Lower leg skin (tissue), 3 donors: Measurements from ENCODE around the gene DPYSL5.
"Not testable (repeated sequence)": the region's sequence is repeated elsewhere in the genome, so short reads cannot be mapped to it uniquely, and the experiment has no call there.

Experiments
- POLR2A ChIP-seq, 2 donors: fragments of 450-650 bp; IDR thresholded peaks; one replicate each; pipeline ENCODE4 v1.6.1; 2016 to 2017; ENCODE audit warnings: antibody characterized with exemption in 2 of 2, mild to moderate bottlenecking in 1 of 2, moderate library complexity in 1 of 2
- TF ChIP-seq, protein P1 (sequence below), 3 donors: fragments of 450-650 bp; IDR thresholded peaks; one replicate each; pipeline ENCODE4 v1.5.1; 2016; ENCODE audit warnings: antibody characterized with exemption in 3 of 3, mild to moderate bottlenecking in 3 of 3, moderate library complexity in 2 of 3

- TF ChIP-seq, protein P1, sequence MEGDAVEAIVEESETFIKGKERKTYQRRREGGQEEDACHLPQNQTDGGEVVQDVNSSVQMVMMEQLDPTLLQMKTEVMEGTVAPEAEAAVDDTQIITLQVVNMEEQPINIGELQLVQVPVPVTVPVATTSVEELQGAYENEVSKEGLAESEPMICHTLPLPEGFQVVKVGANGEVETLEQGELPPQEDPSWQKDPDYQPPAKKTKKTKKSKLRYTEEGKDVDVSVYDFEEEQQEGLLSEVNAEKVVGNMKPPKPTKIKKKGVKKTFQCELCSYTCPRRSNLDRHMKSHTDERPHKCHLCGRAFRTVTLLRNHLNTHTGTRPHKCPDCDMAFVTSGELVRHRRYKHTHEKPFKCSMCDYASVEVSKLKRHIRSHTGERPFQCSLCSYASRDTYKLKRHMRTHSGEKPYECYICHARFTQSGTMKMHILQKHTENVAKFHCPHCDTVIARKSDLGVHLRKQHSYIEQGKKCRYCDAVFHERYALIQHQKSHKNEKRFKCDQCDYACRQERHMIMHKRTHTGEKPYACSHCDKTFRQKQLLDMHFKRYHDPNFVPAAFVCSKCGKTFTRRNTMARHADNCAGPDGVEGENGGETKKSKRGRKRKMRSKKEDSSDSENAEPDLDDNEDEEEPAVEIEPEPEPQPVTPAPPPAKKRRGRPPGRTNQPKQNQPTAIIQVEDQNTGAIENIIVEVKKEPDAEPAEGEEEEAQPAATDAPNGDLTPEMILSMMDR (IDR thresholded peaks at IDR 0.05) = not testable (repeated sequence)
- not testable (repeated sequence) for TF ChIP-seq POLR2A (IDR thresholded peaks at IDR 0.05)
Measured at GRCh38 chr2:26882220-26882619, 34.3 kb downstream of the DPYSL5 start.
